NCI-H446 (cell line): ENCODE measurements around the gene CSPG4.
"Not testable (repeated sequence)": the region's sequence is repeated elsewhere in the genome, so short reads cannot be mapped to it uniquely, and the experiment has no call there.

Experiments
- DNase-seq, 2 experiments: peaks; one replicate each; lab custom pipeline; 2025; lab: John Stamatoyannopoulos, UW

CSPG4 gene

GRCh38 chr15:75692311-75692710, 20.3 kb downstream of the CSPG4 start:
- not testable (repeated sequence) for DNase-seq

- DNase-seq, result not testable (repeated sequence)
Observed at GRCh38 chr15:75689429-75689828, 23.2 kb downstream of the CSPG4 start.

GRCh38 chr15:75688831-75689230, 23.8 kb downstream of the CSPG4 start:
- no peak for DNase-seq

GRCh38 chr15:75688278-75688557, 24.4 kb downstream of the CSPG4 start:
- DNase-seq, result no peak

GRCh38 chr15:75687486-75688277, 25.0 kb downstream of the CSPG4 start:
- no peak for DNase-seq

- DNase-seq, result peak; percentile 31 to 63
Observed at GRCh38 chr15:75686212-75686642, 26.4 kb downstream of the CSPG4 start.

- no peak for DNase-seq
Observed at GRCh38 chr15:75685195-75685594, 27.5 kb downstream of the CSPG4 start.

GRCh38 chr15:75684648-75685047, 28.0 kb downstream of the CSPG4 start:
- DNase-seq, result no peak

- DNase-seq, result peak; percentile 19 to 61
Observed at GRCh38 chr15:75683646-75684312, 28.9 kb downstream of the CSPG4 start.

GRCh38 chr15:75682181-75683135, 30.2 kb downstream of the CSPG4 start:
- no peak for DNase-seq

GRCh38 chr15:75680007-75680789, 32.5 kb downstream of the CSPG4 start:
- DNase-seq, result no peak

GRCh38 chr15:75678324-75678690, 34.3 kb downstream of the CSPG4 start:
- DNase-seq, result not testable (repeated sequence)

GRCh38 chr15:75677465-75678323, 35.0 kb downstream of the CSPG4 start:
- DNase-seq, result no peak

GRCh38 chr15:75676688-75677464, 35.8 kb downstream of the CSPG4 start:
- DNase-seq, result no peak

GRCh38 chr15:75675579-75676404, 36.9 kb downstream of the CSPG4 start:
- DNase-seq, result no peak

- DNase-seq, result no peak
Observed at GRCh38 chr15:75674366-75674765, 38.3 kb downstream of the CSPG4 start.

- no peak for DNase-seq
Observed at GRCh38 chr15:75673426-75674235, 39.0 kb downstream of the CSPG4 start.
